Prostate gland (tissue), 2 donors: ENCODE data around the gene RUNX3.

ENCODE experiments used
- POLR2A ChIP-seq: fragments of 450-650 bp; IDR thresholded peaks from one replicate; pipeline ENCODE4 v1.6.1; 2016; ENCODE audit warnings: antibody characterized with exemption, mild to moderate bottlenecking
- POLR2AphosphoS5 ChIP-seq: sonication (generic); formaldehyde crosslinking; IDR thresholded peaks from one replicate; pipeline ENCODE4 v1.6.1; 2017; ENCODE audit warnings: antibody characterized with exemption
- TF ChIP-seq, protein P1 (sequence below), 4 experiments: fragments of 200-600 bp in 2 of 4; fragments of 450-650 bp in 2 of 4; sonication (generic) in 2 of 4; IDR thresholded peaks; 1 replicate in 3 of 4; 2 replicates in 1 of 4; pipeline ENCODE4 v1.5.1; 2016 to 2019; ENCODE audit warnings: antibody characterized with exemption in 4 of 4, mild to moderate bottlenecking in 2 of 4, moderate library complexity in 2 of 4

DNA sequence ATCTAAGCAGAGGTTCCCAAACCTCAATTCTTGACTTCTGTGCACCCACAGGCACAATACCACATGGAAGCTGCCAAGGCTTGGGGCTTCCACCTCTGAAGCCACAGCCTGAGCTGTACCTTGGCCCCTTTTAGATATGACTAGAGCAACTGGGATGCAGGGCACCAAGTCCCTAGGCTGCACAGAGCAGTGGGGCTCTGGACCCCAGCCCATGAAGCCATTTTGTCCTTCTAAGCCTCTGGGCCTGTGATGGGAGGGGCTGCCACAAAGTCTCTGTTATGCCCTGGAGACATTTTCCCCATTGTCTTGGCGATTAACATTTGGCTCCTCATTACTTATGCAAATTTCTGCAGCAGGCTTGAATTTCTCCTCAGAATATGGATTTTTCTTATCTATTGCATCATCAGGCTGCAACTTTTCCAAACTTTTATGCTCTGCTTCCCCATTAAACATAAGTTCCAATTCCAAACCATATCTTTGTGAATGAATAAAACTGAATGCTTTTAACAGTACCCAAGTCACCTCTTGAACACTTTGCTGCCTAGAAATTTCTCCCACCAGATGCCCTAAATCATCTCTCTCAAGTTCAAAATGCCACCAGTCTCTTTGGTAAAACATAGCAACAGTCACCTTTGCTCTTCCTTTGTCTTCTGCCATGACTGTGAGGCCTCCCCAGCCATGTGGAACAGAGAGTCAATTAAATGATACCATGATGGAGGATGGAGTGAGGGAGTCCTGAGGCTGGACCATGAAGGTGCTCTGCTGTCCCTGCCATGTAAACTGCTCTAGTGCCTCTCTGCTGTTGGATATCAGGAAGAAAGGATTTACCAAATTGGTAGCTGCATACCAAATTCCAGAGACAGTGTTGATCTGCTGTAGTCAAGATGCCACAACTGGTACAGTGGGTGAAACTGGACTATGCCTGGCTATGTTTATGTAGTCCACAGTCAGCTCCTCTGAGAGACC is 37.6 kb downstream of the RUNX3 start:
- TF ChIP-seq, protein P1, sequence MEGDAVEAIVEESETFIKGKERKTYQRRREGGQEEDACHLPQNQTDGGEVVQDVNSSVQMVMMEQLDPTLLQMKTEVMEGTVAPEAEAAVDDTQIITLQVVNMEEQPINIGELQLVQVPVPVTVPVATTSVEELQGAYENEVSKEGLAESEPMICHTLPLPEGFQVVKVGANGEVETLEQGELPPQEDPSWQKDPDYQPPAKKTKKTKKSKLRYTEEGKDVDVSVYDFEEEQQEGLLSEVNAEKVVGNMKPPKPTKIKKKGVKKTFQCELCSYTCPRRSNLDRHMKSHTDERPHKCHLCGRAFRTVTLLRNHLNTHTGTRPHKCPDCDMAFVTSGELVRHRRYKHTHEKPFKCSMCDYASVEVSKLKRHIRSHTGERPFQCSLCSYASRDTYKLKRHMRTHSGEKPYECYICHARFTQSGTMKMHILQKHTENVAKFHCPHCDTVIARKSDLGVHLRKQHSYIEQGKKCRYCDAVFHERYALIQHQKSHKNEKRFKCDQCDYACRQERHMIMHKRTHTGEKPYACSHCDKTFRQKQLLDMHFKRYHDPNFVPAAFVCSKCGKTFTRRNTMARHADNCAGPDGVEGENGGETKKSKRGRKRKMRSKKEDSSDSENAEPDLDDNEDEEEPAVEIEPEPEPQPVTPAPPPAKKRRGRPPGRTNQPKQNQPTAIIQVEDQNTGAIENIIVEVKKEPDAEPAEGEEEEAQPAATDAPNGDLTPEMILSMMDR (IDR thresholded peaks at IDR 0.05) = no peak
- TF ChIP-seq POLR2A (no peak), POLR2AphosphoS5 (no peak)
